A673 (cell line): ENCODE data around the gene SEBOX.

Experiments
- EZH2 ChIP-seq: fragments of 200-600 bp; sonication (generic); IDR thresholded peaks from 2 replicates; pipeline ENCODE4 v1.6.1; 2017; ENCODE audit warnings: borderline replicate concordance, low read depth, mild to moderate bottlenecking, mixed read lengths, antibody characterized with exemption, low read length; ENCODE audit not compliant: poor library complexity, severe bottlenecking
- TF ChIP-seq, protein P1 (sequence below): fragments of 300-800, 200-600 bp; sonication (generic); conservative IDR thresholded peaks from 2 replicates; pipeline ENCODE4 v1.5.1; 2017; ENCODE audit warnings: low read depth, mild to moderate bottlenecking, antibody characterized with exemption, low read length, moderate library complexity, mixed read lengths

DNA sequence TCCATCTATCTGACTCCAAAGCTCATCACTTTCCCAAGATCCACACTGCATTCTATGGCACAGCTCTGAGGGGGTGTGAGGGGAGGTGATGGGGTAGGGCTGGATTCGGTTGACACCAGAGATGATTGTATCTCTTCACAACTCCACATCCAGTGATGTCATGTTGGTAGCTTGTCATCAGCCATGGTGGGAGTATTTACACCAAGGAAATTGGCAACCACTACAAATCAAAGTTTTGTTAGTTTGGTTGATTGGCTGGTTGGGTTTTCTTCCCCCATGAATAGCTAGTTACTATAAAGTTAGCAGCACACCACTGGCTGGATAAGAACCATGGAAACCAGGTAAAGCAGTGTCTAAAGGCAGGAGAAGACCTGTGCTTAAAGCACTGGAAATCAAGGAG, 26.0 kb upstream of the SEBOX start:
- TF ChIP-seq, protein P1, sequence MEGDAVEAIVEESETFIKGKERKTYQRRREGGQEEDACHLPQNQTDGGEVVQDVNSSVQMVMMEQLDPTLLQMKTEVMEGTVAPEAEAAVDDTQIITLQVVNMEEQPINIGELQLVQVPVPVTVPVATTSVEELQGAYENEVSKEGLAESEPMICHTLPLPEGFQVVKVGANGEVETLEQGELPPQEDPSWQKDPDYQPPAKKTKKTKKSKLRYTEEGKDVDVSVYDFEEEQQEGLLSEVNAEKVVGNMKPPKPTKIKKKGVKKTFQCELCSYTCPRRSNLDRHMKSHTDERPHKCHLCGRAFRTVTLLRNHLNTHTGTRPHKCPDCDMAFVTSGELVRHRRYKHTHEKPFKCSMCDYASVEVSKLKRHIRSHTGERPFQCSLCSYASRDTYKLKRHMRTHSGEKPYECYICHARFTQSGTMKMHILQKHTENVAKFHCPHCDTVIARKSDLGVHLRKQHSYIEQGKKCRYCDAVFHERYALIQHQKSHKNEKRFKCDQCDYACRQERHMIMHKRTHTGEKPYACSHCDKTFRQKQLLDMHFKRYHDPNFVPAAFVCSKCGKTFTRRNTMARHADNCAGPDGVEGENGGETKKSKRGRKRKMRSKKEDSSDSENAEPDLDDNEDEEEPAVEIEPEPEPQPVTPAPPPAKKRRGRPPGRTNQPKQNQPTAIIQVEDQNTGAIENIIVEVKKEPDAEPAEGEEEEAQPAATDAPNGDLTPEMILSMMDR = no peak
- no peak for TF ChIP-seq EZH2
